GM10266 (cell line): ENCODE data around the gene CSNK1G3.
"Not testable (repeated sequence)": the region's sequence is repeated elsewhere in the genome, so short reads cannot be mapped to it uniquely, and the experiment has no call there.

Source experiments
- DNase-seq: peaks from one replicate; pipeline ENCODE4 v3.0.0; 2012; ENCODE audit errors: extremely low spot score
- CTCF ChIP-seq: IDR thresholded peaks from 2 replicates; pipeline ENCODE4 v1.5.1; 2012; ENCODE audit warnings: mild to moderate bottlenecking, low read depth; ENCODE audit not compliant: control insufficient read depth, insufficient read depth; ENCODE audit errors: missing control alignments

CSNK1G3 gene

GRCh38 chr5:123610209-123610608 lies 98.2 kb downstream of the CSNK1G3 start:
- DNase-seq, result no peak
- TF ChIP-seq CTCF, result no peak

- TF ChIP-seq CTCF, result peak; percentile 87
- peak; percentile 31 for DNase-seq
These were observed 98.9 kb downstream of the CSNK1G3 start for GRCh38 chr5:123610665-123611405.

- no peak for TF ChIP-seq CTCF
- DNase-seq, result no peak
These were observed 99.4 kb downstream of the CSNK1G3 start for GRCh38 chr5:123611406-123611709.

- DNase-seq, result no peak
- no peak for TF ChIP-seq CTCF
These were observed 105.6 kb downstream of the CSNK1G3 start for GRCh38 chr5:123617561-123617960.

- no peak for TF ChIP-seq CTCF
- no peak for DNase-seq
These were observed 114.1 kb downstream of the CSNK1G3 start for GRCh38 chr5:123626051-123626450.

- TF ChIP-seq CTCF, result no peak
- DNase-seq, result no peak
These were observed 117.0 kb downstream of the CSNK1G3 start for GRCh38 chr5:123628860-123629544.

- DNase-seq, result no peak
- TF ChIP-seq CTCF, result no peak
These were observed 124.0 kb downstream of the CSNK1G3 start for GRCh38 chr5:123636006-123636405.

- not testable (repeated sequence) for DNase-seq
These were observed 125.1 kb downstream of the CSNK1G3 start for GRCh38 chr5:123637028-123637427.
